M059J (cell line): ENCODE data around the gene DCLK1. TPM values are rescaled to one million over a fixed set of nuclear protein-coding genes. Genes with fewer than 3 reads are reported as not detected.

Source experiments
- DNase-seq: peaks from one replicate; pipeline ENCODE4 v3.0.0-alpha.2; 2012; ENCODE audit warnings: low read depth
- total RNA-seq: library from RNA; depleted of rRNA; stranded (reverse); fragments of >200 nt; shearing (Covaris generic); gene quantifications from 2 replicates; pipeline ENCODE4 v1.2.3, GENCODE V29; 2014

Gene DCLK1
- total RNA-seq, 1 experiment from 2014 or later = 2.0 TPM

GRCh38 chr13:35763060-35763781, 368.0 kb downstream of the DCLK1 start:
- no peak for DNase-seq

GRCh38 chr13:35761440-35762252, 369.5 kb downstream of the DCLK1 start:
- no peak for DNase-seq

GRCh38 chr13:35760735-35761281, 370.4 kb downstream of the DCLK1 start:
- no peak for DNase-seq

- DNase-seq = no peak
These were observed 383.6 kb downstream of the DCLK1 start for GRCh38 chr13:35747594-35747993.

- no peak for DNase-seq
These were observed 386.5 kb downstream of the DCLK1 start for GRCh38 chr13:35744566-35745178.

GRCh38 chr13:35744144-35744543, 387.0 kb downstream of the DCLK1 start:
- DNase-seq = no peak

- DNase-seq = no peak
These were observed 388.0 kb downstream of the DCLK1 start for GRCh38 chr13:35743165-35743564.

- DNase-seq = no peak
These were observed 389.5 kb downstream of the DCLK1 start for GRCh38 chr13:35741657-35742056.

- no peak for DNase-seq
These were observed 394.3 kb downstream of the DCLK1 start for GRCh38 chr13:35736876-35737275.

GRCh38 chr13:35733827-35734226, 397.4 kb downstream of the DCLK1 start:
- DNase-seq = no peak

- no peak for DNase-seq
These were observed 398.6 kb downstream of the DCLK1 start for GRCh38 chr13:35732565-35732964.

GRCh38 chr13:35731471-35731870, 399.7 kb downstream of the DCLK1 start:
- DNase-seq = no peak

- DNase-seq = no peak
These were observed 401.1 kb downstream of the DCLK1 start for GRCh38 chr13:35729926-35730627.

- DNase-seq = no peak
These were observed 403.3 kb downstream of the DCLK1 start for GRCh38 chr13:35727881-35728280.

- no peak for DNase-seq
These were observed 406.7 kb downstream of the DCLK1 start for GRCh38 chr13:35724446-35724845.

GRCh38 chr13:35723821-35724220, 407.4 kb downstream of the DCLK1 start:
- DNase-seq = no peak

GRCh38 chr13:35723053-35723461, 408.1 kb downstream of the DCLK1 start:
- DNase-seq = no peak

GRCh38 chr13:35722458-35723052, 408.6 kb downstream of the DCLK1 start:
- no peak for DNase-seq

GRCh38 chr13:35720690-35721554, 410.3 kb downstream of the DCLK1 start:
- peak; percentile 54 for DNase-seq

GRCh38 chr13:35720290-35720689, 410.9 kb downstream of the DCLK1 start:
- no peak for DNase-seq
